GM18951 (cell line): ENCODE data around the gene BCL2L14.
"Not testable (repeated sequence)": the region's sequence is repeated elsewhere in the genome, so short reads cannot be mapped to it uniquely, and the experiment has no call there.

Experiments used
- POLR2A ChIP-seq: IDR thresholded peaks from 4 replicates; pipeline ENCODE4 v1.6.1; 2011; ENCODE audit warnings: mild to moderate bottlenecking; ENCODE audit not compliant: insufficient read length, insufficient read depth; ENCODE audit errors: extremely low read depth
- in situ Hi-C: fragments of 300-500 bp; cut with MboI; formaldehyde crosslinking; loops from one replicate; pipeline ENCODE4 v1.12.0; 2022; ENCODE audit warnings: low sequenced_read_pairs, mixed read lengths, inconsistent platforms; ENCODE audit not compliant: unreplicated experiment

The BCL2L14 gene

GRCh38 chr12:12097891-12098690, 27.4 kb downstream of the BCL2L14 start:
- in situ Hi-C loops, result no loop called here
- no peak for TF ChIP-seq POLR2A

DNA sequence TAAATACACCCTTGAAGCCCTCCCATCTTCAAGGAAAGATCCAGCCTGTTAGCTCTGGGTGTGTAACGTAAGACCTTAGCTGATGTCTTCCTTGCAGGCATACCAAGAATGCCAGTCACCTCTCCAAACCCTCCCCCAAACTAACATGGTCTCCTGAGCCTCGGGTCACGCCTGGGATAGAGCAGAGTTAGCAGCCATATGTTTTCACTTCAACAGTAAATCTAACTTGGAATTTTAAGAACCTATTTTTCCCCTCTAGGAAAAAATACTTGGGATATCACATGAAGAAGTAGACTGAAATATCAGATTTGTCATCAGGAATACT, 27.9 kb downstream of the BCL2L14 start:
- in situ Hi-C loops, result no loop called here
- no peak for TF ChIP-seq POLR2A

- in situ Hi-C loops, result no loop called here
- TF ChIP-seq POLR2A, result no peak
These were observed 28.4 kb downstream of the BCL2L14 start for GRCh38 chr12:12099102-12099501.

GRCh38 chr12:12107678-12108077, 36.9 kb downstream of the BCL2L14 start:
- no peak for TF ChIP-seq POLR2A
- in situ Hi-C loops, result no loop called here

DNA sequence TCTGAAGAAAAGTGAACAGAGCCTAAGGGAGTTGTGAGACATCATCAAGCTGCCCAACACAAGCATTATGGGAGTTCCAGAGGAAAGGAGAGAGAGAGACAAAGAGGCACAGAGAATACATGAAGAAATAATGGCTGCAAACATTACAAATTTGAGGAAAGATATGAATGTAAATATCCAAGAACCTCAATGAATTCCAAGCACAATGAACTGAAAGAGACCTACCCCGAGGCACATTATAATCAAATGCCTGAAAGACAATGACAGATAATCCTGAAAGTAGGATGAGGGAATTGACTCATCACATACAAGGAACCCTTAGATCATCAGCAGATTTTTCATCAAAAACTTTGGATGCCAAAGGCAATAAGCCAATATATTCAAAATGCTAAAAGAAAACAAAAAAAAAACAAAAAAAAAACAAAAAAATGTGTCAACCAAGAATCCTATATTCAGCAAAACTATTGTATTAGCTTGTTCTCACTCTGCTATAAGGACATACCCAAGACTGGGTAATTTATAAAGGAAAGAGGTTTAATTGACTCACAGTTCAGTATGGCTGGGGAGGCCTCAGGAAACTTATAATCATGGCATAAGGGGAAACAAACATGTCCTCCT, 37.8 kb downstream of the BCL2L14 start:
- no peak for TF ChIP-seq POLR2A
- in situ Hi-C loops, result no loop called here

GRCh38 chr12:12110923-12111555, 40.3 kb downstream of the BCL2L14 start:
- in situ Hi-C loops, result not testable (repeated sequence)

- in situ Hi-C loops, result no loop called here
- TF ChIP-seq POLR2A, result no peak
These were observed 44.8 kb downstream of the BCL2L14 start for GRCh38 chr12:12115514-12115913.

GRCh38 chr12:12116677-12117076, 45.9 kb downstream of the BCL2L14 start:
- in situ Hi-C loops, result no loop called here
- no peak for TF ChIP-seq POLR2A

DNA sequence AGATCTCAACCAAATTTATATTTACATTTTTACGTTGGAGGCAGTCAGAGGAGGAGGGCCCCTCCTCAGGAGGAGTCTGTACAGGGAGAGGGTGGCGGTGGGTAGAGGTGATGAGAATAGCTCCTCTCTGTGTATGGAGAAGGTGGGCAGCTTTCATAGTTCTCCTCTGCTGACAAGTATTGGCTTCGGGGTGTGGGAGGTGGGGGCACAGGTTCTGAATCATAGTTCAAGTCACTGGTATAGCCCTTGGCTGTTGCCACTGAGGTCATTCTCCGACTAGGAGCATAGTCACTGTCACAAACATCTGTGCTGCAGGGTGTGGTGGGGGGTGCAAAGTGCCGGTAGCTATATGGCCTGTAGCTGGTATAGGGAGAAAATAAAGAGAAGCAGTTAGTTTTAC, 50.3 kb downstream of the BCL2L14 start:
- in situ Hi-C loops, result no loop called here

DNA sequence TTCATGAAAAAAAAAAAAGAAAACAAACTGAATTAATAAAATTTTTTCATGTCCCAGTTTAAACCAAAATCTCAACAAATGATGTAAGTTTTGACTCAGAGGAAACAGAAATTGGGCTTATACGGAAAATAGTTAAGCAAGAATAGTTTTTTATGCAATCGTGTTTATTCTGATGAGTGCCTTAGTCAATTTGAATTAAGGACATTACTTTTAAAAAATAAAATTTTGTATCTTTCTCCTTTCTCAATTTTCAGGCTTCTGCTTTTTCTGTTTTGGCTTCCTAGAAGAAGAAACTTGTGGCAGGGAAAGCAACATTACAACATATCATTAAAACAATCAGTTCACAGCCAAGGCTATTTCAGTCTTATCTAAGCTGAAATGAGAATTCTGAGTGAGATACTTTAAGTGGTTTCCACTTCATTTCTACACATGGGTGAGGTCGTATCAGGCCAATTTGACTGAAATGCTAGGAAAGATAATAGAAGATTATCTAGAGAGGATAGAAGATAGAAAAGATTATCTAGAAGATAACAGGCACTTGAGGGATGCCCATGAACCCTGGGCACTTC, 52.4 kb downstream of the BCL2L14 start:
- no peak for TF ChIP-seq POLR2A
- in situ Hi-C loops, result no loop called here

More for the DNA sequence above, 50.3 kb downstream of the BCL2L14 start:
- TF ChIP-seq POLR2A, result no peak

DNA sequence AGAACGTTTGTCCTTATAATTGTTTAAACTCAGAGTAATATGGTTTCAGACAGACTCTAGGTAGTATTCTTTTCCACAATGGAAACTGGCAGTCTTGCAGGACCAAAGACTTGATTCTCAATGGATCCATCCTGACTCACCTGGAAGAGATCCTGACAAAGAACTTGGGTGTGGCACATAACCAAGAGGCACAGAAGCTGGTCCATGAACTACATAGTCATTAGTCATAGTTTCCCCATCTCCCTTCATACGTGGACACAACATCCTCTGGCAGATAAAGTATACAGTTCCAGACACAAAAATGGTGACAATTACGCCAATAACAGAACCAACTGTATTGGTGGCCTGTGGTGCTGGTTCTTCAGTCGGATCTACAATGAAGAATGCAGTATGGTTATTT, 55.8 kb downstream of the BCL2L14 start:
- in situ Hi-C loops, result no loop called here
- no peak for TF ChIP-seq POLR2A

GRCh38 chr12:12127304-12127703, 56.6 kb downstream of the BCL2L14 start:
- no peak for TF ChIP-seq POLR2A
- in situ Hi-C loops, result no loop called here

GRCh38 chr12:12128670-12129069, 57.9 kb downstream of the BCL2L14 start:
- TF ChIP-seq POLR2A, result no peak
- in situ Hi-C loops, result no loop called here

DNA sequence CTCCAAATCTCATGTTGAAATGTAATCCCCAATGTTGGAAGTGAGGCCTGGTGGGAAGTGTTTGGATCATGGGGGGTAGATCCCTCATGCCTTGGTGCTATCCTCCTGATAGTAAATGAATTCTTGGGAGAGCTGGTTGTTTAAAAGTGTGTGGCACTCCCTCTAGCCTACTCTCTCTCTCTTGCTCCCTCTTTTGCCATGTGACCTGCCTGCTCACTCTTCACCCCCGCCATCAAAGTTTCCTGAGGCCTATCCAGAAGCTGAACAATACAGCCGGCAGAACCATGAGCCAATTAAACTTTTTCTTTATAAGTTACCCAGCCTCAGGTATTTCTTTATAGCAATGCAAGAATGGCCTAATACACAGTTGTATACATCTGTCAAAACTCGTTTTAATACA, 62.5 kb downstream of the BCL2L14 start:
- in situ Hi-C loops, result no loop called here
- no peak for TF ChIP-seq POLR2A

DNA sequence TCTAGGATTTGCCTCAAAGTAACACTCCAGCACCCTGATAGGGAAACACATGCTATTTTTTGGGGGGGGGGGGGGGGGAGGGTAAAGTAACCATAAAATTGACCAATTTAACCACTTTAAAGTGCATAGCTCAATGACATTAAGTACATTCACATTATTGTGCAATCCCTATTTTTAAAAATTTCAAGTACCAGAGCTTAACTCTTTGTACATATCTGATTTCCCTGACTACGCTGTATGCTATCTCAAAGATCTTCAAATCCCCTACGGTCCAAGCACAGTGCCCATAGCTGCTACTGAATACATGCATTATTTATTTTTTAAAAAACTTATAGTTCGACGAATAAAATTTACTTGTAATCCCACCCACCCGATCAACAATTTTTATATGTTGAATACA, 63.0 kb downstream of the BCL2L14 start:
- TF ChIP-seq POLR2A, result no peak
- in situ Hi-C loops, result no loop called here
